Cardiac muscle cell (in vitro differentiated cells and primary cell): Measurements from ENCODE around the gene EPS15. TPM values are rescaled to one million over a fixed set of nuclear protein-coding genes. Genes with fewer than 3 reads are reported as not detected.

Experiments
- DNase-seq, 2 donors: peaks; one replicate each; pipeline versions ENCODE4 v3.0.0 to v3.0.0-alpha.2; 2010 to 2017; ENCODE audit warnings: low read depth in 1 of 2, low spot score in 1 of 2
- H3K27ac ChIP-seq: fragments of 200-600 bp; sonication (generic); 2 replicates; pipeline ENCODE4 v1.5.1; 2016
- H3K27me3 ChIP-seq: fragments of 200-600 bp; sonication (generic); 2 replicates; pipeline ENCODE4 v1.6.0; 2016; ENCODE audit warnings: control low read depth
- H3K36me3 ChIP-seq: fragments of 200-600 bp; sonication (generic); 2 replicates; pipeline ENCODE4 v1.5.1; 2016; ENCODE audit warnings: control low read depth
- H3K4me1 ChIP-seq: fragments of 200-600 bp; sonication (generic); 2 replicates; pipeline ENCODE4 v1.8.1; 2017; ENCODE audit warnings: low read depth, mild to moderate bottlenecking, mixed run types
- H3K4me3 ChIP-seq: fragments of 200-600 bp; sonication (generic); 2 replicates; pipeline ENCODE4 v1.5.1; 2016; ENCODE audit warnings: mild to moderate bottlenecking
- H3K9me3 ChIP-seq: fragments of 200-600 bp; sonication (generic); 2 replicates; pipeline ENCODE4 v1.5.1; 2017; ENCODE audit warnings: low read depth, mild to moderate bottlenecking, control low read depth
- polyA plus RNA-seq: library from polyadenylated mRNA; unstranded; fragments of >200 nt; fragmentation: Nextera tagmentation; extraction: Ambion mirVana; gene quantifications from 2 replicates; pipeline ENCODE4 v1.2.1, GENCODE V29; 2016
- total RNA-seq: library from RNA; depleted of rRNA; stranded (reverse); fragments of >200 nt; gene quantifications from 2 replicates; pipeline ENCODE4 v1.2.3, GENCODE V29; 2016
- TF ChIP-seq, protein P1 (sequence below): IDR thresholded peaks from 2 replicates; pipeline ENCODE4 v1.5.1; 2012; ENCODE audit warnings: low read depth, mild to moderate bottlenecking, low read length

The EPS15 gene
- total and polyA plus RNA-seq, 2 experiments from 2014 or later, result 34.1 to 110 TPM

DNA sequence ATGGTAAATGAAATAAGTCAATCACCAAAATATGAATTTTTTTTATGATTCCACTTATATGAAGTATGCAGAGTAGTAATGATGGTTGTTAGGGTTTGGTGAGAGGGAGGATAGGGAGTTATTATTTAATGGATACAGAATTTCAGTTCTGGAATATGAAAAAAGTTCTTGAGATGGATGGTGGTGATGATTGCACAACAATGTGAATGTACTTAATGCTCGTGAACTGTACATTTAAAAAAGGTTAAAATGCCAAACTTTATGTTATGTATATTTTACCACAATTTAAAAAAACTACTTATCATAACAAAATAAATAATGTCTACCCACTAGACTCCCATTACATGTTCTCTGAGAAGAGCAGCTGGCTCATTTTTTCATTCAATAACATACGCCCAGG, 133.3 kb downstream of the EPS15 start:
- Histone ChIP-seq H3K4me1 (no peaks in the 10 kb centered on the region), H3K4me3 (no peak overlapping the region), H3K9me3 (no peaks in the 10 kb centered on the region), H3K27ac (no peak overlapping the region), H3K36me3 (peaks cover 18% of the 10 kb centered on the region), H3K27me3 (no peaks in the 10 kb centered on the region)
- DNase-seq, result no peak
- TF ChIP-seq, protein P1, sequence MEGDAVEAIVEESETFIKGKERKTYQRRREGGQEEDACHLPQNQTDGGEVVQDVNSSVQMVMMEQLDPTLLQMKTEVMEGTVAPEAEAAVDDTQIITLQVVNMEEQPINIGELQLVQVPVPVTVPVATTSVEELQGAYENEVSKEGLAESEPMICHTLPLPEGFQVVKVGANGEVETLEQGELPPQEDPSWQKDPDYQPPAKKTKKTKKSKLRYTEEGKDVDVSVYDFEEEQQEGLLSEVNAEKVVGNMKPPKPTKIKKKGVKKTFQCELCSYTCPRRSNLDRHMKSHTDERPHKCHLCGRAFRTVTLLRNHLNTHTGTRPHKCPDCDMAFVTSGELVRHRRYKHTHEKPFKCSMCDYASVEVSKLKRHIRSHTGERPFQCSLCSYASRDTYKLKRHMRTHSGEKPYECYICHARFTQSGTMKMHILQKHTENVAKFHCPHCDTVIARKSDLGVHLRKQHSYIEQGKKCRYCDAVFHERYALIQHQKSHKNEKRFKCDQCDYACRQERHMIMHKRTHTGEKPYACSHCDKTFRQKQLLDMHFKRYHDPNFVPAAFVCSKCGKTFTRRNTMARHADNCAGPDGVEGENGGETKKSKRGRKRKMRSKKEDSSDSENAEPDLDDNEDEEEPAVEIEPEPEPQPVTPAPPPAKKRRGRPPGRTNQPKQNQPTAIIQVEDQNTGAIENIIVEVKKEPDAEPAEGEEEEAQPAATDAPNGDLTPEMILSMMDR, result no peak

DNA sequence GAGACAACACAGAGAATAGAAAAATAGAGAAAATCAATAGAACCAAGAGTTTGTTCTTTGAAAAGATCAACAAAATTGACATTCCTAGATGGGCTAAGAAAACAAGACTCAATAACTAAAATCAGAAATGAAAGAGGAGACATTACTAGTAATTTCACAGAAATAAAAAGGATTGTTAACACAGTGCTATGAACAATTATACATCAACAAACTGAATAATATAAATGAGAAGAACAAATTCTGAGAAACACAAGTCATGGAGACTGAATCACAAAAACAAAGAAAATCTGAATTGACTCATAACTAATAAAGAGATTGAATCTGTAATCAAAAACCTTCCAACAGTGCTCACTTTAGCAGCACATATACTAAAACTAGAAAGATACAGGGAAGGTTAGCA, 137.1 kb downstream of the EPS15 start:
- Histone ChIP-seq H3K9me3 (no peaks in the 10 kb centered on the region), H3K4me3 (no peak overlapping the region), H3K27me3 (no peaks in the 10 kb centered on the region), H3K36me3 (peaks cover 30% of the 10 kb centered on the region), H3K4me1 (no peaks in the 10 kb centered on the region), H3K27ac (no peak overlapping the region)
- no peak for DNase-seq
- TF ChIP-seq, protein P1, result no peak

GRCh38 chr1:51380936-51381335, 138.1 kb downstream of the EPS15 start:
- H3K9me3 ChIP-seq, result no peaks in the 10 kb centered on the region
- no peak overlapping the region for H3K4me3 ChIP-seq
- DNase-seq, result no peak
- H3K27me3 ChIP-seq, result no peaks in the 10 kb centered on the region
- TF ChIP-seq, protein P1, result no peak
- H3K27ac ChIP-seq, result no peak overlapping the region
- H3K36me3 ChIP-seq, result peaks cover 32% of the 10 kb centered on the region
- no peaks in the 10 kb centered on the region for H3K4me1 ChIP-seq

DNA sequence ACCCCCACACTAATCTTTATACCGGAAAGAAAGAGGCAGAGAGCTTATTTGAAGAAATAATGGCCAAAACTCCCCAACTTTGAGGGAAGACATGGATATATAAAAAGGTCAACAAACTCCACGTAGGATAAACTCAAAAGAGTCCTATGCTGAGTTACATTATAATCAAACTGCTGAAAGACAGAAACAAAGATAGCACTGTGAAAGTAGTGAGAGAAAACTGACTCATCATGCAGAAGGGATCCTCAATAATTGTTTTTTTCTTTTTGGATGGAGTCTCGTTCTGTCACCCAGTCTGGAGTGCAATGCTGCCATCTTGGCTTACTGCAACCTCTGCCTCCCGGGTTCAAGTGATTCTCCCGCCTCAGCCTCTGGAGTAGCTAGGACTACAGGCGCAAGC, 140.2 kb downstream of the EPS15 start:
- Histone ChIP-seq H3K4me1 (no peaks in the 10 kb centered on the region), H3K27ac (no peak overlapping the region), H3K4me3 (no peak overlapping the region), H3K9me3 (no peaks in the 10 kb centered on the region), H3K27me3 (no peaks in the 10 kb centered on the region), H3K36me3 (peaks cover 26% of the 10 kb centered on the region)
- DNase-seq, result no peak
- TF ChIP-seq, protein P1, result no peak

DNA sequence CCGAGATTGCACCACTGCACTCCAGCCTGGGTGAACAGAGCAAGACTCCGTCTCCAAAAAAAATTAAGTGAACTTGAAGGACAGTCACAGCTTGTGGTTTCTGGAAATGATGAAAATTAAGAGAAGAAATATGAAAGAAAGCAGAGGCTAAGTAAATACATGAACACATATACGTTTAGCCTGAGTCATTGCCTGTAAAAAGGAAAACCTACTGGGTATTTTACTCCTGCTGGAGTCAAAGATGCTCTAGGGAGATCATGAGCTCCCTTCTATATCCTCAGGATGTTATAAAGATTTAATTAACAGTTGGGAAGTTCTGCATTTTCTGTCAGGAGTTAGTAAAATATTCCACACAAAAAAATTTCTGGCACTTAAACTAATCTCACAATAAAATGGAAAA, 145.2 kb downstream of the EPS15 start:
- Histone ChIP-seq H3K36me3 (peaks cover 25% of the 10 kb centered on the region), H3K27ac (no peak overlapping the region), H3K27me3 (no peaks in the 10 kb centered on the region), H3K4me3 (no peak overlapping the region), H3K9me3 (no peaks in the 10 kb centered on the region), H3K4me1 (no peaks in the 10 kb centered on the region)
- no peak for DNase-seq
- TF ChIP-seq, protein P1, result no peak

- no peaks in the 10 kb centered on the region for H3K27me3 ChIP-seq
- DNase-seq, result no peak
- H3K36me3 ChIP-seq, result peaks cover 20% of the 10 kb centered on the region
- H3K27ac ChIP-seq, result no peak overlapping the region
- H3K4me1 ChIP-seq, result no peaks in the 10 kb centered on the region
- TF ChIP-seq, protein P1, result no peak
- H3K9me3 ChIP-seq, result no peaks in the 10 kb centered on the region
- no peak overlapping the region for H3K4me3 ChIP-seq
Observed at GRCh38 chr1:51372561-51372960, 146.5 kb downstream of the EPS15 start.
